HG03045 (cell line): ENCODE data around the gene SPATA32.

Experiments used
- ATAC-seq: cut with Tn5 transposase; IDR thresholded peaks from one replicate; pipeline ENCODE4 v1.9.1; 2021; ENCODE audit warnings: mild to moderate bottlenecking, moderate library complexity; ENCODE audit not compliant: unreplicated experiment

SPATA32 gene

DNA sequence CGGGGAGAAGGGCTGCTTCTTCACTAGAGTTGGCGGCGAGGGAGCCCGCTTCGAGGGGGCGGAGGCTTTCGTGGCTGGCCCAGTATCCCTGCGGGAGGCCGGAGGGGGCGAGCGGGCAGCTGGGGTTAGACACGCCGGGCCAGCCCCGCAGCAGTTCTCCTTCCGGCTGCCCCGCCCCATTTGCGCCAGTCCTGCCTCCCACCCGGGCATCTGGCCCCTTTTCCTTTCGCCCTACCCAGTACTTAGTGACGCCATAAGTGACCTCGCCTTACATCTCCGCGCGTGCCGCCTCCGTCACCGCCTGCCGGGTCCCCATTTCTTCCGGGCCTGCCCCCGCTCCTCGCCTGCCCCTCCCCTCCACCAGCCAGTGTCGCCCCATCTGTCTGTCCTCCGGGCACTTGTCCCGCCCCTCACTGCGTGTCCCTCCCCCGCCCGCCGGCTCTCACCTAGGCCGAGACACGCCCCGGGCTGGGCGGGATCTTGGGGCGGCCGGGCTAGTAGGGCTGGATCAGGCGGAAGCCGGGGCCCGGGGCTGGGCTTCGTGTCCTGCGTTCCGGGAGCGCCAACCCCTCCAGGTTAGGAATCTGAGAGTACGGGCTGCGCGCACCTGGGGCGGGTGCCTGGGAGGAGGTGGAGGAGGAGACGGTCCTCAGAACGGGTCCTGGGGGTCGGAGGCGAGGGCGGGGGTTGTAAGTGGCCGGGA is 14.3 kb downstream of the SPATA32 start:
- peak; percentile 78 for ATAC-seq

GRCh38 chr17:45246861-45247428 is 14.9 kb downstream of the SPATA32 start:
- ATAC-seq = no peak

GRCh38 chr17:45246338-45246737 is 15.6 kb downstream of the SPATA32 start:
- ATAC-seq = no peak

- ATAC-seq = no peak
Observed at GRCh38 chr17:45244725-45245656, 16.9 kb downstream of the SPATA32 start.

- ATAC-seq = no peak
Observed at GRCh38 chr17:45243750-45244149, 18.1 kb downstream of the SPATA32 start.

DNA sequence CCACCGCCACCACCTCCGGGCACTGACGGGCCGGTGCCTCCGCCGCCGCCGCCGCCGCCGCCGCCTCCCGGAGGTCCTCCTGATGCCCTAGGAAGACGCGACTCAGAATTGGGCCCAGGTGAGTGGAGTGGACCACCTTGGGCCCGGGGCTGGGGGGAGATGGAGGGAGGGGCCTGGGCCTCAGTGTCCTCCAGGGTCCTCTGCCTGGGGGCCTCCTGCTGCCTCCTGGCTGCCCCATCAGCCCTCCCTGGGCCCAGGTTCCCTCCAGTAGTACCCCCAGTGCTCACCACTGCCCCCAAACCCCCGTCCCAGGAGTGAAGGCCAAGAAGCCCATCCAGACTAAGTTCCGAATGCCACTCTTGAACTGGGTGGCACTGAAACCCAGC is 19.9 kb downstream of the SPATA32 start:
- no peak for ATAC-seq

GRCh38 chr17:45241328-45242028 is 20.4 kb downstream of the SPATA32 start:
- no peak for ATAC-seq

- ATAC-seq = no peak
Observed at GRCh38 chr17:45240905-45241327, 21.0 kb downstream of the SPATA32 start.

DNA sequence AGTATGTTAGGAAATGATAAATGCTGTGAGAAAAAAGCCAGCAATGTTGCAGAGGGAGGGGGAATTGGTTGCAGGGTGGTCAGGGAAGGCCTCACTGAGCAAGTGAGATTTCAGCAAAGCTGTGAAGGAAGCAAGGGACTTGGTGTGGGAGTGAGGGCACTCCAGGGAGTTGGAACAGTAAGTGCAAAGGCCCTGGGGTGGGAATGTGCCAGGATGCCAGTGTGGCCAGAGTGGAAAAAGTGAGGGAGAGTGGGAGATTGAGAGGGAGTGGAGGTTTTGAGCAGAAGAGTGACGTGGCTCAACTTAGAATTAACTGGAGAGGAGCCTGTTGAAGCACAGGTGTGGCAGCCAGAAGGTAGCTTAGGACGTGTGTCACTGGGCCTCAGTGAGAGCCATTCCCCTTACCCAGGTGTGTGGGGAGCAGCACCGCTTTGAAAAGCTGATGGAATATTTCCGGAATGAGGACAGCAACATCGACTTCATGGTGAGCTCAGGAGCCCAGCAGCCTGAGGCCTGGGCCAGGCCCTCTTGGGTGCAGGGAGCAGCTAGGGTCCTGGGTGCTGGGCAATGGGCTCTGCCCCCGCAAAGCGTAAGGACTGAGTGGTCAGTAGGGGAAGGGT is 23.6 kb downstream of the SPATA32 start:
- no peak for ATAC-seq

DNA sequence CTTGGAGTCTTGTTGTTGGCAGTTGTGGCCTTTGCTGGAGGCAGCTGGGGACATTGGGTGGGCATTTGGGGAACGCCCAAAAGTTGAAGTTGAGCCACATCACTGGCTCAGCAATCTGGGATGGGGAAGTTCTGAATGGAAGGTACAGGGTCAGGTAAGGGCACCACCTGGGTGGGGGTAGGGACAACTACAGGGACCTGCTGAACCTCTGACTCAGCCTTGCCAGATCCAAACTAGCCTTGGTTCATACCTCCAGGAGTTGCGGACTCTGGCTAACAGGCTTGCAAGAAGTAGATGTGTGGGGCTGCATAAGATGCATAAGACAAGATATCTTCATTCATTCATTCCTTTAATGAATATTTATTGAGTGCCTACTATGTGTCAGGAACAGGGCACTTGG is 24.2 kb downstream of the SPATA32 start:
- no peak for ATAC-seq

DNA sequence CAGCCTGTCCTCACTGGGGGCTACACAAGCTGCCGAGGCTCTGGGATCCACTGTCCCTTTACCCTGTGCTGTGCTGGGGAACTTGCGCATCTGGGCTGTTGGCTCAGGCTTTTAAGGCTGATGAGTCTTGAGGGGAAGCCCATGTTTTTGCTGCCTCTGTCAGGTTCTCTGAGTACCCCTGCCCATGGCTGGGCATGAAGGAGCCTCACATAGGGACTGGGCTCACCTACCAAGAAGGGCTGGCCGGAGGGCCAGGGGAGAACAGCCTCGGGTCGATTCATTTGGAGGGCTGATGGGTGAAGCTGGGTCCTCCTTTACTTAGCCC is 25.6 kb downstream of the SPATA32 start:
- ATAC-seq = no peak

DNA sequence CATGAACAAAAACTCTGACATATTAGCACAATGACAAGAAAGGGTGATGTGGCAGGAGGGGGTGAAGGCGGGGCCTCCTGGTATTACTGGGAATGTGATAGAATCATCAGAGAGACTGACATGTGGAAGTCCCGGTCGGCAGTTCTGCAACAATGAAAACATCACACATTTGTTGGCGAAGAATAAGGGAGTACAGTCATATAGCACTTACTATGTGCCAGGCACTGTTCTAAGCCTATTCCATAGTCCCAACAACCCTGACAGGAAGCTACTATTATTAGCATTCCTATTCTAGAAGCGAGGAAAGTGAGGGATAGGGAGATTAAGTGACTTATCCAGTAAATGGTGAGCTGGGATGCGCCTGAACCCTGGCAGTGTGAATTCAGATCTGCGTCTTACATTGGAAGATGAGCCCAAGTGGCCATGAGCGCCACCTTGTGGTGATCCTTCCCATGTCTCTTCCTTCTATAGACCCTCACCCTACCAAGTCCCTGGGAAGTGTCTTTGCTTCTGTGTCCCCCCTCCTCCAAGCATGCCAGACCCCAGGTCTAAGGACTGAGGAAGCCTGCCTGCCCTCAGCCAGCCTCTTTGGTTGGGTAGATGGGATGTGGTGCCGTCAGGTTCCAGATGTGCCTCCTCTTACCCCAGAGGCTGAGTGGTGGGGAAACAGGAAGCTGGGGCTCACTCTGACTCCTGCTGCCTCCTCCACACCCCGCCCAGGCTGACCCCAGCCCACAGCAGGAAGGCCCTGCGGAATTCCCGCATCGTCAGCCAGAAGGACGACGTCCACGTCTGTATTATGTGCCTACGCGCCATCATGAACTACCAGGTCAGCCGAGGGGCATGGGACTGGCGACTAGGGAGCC is 26.2 kb downstream of the SPATA32 start:
- ATAC-seq = no peak

DNA sequence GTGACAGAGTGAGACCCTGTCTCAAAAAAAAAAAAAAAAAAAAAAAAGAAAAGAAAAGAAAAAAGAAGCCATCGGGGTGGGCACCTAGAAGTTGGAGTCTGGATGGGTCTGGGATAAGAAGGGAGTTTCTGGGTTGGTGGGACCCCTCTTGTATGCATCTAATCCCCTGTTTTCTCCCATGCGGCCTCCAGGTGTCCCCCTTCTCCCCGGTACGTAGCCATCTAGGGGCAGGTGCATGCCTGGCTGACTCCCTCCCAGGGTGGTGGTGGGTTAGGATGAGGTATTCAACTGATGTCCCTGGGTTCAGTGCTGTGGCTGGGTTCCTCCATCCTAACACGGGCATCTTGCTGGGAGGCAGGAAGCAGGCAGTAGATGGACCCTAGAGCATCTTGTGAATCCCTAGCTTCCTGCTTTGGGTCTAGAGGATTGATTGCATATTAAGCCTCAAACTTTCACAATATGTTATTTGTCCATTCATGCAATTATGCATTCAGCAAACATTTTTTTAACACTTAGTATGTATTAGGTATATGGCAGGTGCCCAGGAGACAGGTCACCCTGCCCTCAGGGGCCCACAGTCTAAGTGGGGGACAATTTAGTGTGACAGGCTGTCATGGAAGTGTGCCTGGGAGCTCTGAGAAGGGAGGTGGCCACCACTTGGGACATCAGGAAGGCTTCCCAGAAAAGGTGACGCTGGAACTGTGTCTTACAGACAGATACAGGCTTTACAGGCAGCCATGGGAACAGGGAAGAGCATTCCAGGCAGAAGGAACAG is 27.1 kb downstream of the SPATA32 start:
- no peak for ATAC-seq

DNA sequence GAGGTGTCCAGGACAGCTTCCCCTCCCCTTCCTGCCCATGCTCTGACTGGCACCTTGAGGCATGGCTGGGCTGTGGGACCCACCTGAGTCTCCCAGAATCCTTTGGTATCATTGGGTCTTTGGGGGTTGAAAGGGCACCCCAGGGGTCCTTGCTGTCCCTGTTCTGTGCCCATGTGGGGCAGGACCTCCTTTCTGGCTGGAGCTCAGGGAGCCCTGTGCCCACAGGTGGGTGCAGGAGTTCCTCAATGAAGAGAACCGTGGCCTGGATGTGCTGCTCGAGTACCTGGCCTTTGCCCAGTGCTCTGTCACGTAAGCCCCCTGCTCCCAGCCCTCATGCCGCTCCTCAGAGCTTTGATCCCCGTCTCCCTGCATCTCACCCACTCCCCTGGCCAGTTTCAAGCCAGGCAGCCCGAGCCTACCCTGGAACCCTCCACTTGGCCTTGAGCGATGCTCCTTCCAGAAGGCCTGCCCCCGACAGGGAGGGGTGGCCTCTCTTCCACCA is 28.4 kb downstream of the SPATA32 start:
- ATAC-seq = no peak

GRCh38 chr17:45232514-45233422 is 29.1 kb downstream of the SPATA32 start:
- ATAC-seq = no peak

DNA sequence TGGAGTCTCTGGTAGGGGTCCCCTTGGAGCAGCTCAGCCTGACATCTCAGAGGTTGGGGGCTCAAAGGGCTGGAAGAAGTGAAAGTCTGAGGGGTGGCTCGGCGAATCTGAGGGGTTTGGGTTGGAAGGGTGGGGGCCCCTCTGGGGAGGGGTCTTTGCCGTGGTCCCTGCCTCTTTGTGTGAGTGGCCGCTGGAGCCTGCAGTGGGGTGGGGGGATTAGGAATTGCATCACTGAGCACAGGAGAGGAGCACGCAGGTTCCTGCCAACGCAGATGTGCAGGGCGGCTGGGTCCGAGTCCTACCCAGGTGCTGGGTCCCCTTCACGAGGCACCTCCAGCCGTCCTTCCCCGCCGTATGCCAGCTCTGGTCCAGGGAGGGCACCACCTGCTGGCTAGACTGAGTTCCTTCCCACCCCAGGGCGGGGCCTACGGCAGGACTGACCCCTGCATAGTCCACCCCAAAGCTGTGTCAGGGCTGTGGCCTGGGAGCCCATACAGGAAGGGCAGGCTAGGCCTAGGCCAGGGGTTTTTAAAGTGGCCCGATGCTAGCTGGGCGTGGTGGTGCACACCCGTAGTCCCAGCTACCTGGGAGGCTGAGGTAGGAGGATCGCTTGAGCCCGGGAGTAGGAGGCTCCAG is 30.3 kb downstream of the SPATA32 start:
- ATAC-seq = no peak

- no peak for ATAC-seq
Observed at GRCh38 chr17:45230787-45231480, 31.0 kb downstream of the SPATA32 start.
